Measurements from ENCODE around the gene NFYC. TPM values are rescaled to one million over a fixed set of nuclear protein-coding genes. Genes with fewer than 3 reads are reported as not detected.

NFYC gene
- total RNA-seq, 1 experiment from 2014 or later: 38.1 TPM

Other genes with a start within 250 kb of the NFYC start
- 2.2 and 2.5 TPM in 2 replicates for gene ZFP69B, start 241.2 kb upstream of the NFYC start, total RNA-seq (2014; rRNA removed; shearing (Covaris generic))
- 3.6 and 4.4 TPM in 2 replicates for gene ZFP69, start 214.4 kb upstream of the NFYC start, total RNA-seq (2014; rRNA removed; shearing (Covaris generic))
- 13.8 and 15.9 TPM in 2 replicates for gene EXO5, start 182.9 kb upstream of the NFYC start, total RNA-seq (2014; rRNA removed; shearing (Covaris generic))
- 6.6 and 7.4 TPM in 2 replicates for gene ZNF684, start 160.1 kb upstream of the NFYC start, total RNA-seq (2014; rRNA removed; shearing (Covaris generic))
- 0.64 and 1.6 TPM in 2 replicates for gene RIMS3, start 26.0 kb upstream of the NFYC start, total RNA-seq (2014; rRNA removed; shearing (Covaris generic))
- gene KCNQ4, start 92.1 kb downstream of the NFYC start, total RNA-seq (2014; rRNA removed; shearing (Covaris generic)): 0.05 TPM in 1 of 2 replicates, not detected in the other
- 3.5 and 8.3 TPM in 2 replicates for gene CITED4, start 170.7 kb downstream of the NFYC start, total RNA-seq (2014; rRNA removed; shearing (Covaris generic))

Measured in M059J (cell line).